Measurements from ENCODE around the gene SLC22A7. TPM values are rescaled to one million over a fixed set of nuclear protein-coding genes. Genes with fewer than 3 reads are reported as not detected.

Gene SLC22A7
- total RNA-seq, 4 donors from 2014 or later = not detected

DNA sequence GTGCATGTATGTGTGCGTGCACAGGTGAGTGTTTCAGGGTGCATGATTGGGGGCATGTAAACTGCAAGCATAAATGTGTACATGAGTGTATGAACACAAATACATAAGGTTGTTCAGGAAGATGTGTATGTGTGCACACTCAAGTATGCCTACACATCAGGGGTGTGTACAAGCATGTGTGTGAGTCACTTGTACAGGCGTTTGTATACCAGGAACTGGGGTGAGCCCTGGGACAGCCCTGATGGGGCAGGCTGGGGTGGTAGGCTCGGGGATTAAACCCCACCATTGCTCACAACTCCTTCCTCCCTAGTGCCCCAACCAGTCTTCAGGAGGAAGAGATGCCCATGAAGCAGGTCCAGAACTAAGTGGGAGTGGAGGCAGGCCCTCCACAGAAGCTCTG lies 6.3 kb downstream of the SLC22A7 start:
- TF ChIP-seq POLR2AphosphoS5 (IDR thresholded peaks at IDR 0.05) (no peak), EP300 (IDR thresholded peaks at IDR 0.05; ENCODE audit: low read depth) (no peak), POLR2A (IDR thresholded peaks at IDR 0.05) (no peak)
- TF ChIP-seq, protein P1, sequence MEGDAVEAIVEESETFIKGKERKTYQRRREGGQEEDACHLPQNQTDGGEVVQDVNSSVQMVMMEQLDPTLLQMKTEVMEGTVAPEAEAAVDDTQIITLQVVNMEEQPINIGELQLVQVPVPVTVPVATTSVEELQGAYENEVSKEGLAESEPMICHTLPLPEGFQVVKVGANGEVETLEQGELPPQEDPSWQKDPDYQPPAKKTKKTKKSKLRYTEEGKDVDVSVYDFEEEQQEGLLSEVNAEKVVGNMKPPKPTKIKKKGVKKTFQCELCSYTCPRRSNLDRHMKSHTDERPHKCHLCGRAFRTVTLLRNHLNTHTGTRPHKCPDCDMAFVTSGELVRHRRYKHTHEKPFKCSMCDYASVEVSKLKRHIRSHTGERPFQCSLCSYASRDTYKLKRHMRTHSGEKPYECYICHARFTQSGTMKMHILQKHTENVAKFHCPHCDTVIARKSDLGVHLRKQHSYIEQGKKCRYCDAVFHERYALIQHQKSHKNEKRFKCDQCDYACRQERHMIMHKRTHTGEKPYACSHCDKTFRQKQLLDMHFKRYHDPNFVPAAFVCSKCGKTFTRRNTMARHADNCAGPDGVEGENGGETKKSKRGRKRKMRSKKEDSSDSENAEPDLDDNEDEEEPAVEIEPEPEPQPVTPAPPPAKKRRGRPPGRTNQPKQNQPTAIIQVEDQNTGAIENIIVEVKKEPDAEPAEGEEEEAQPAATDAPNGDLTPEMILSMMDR (IDR thresholded peaks at IDR 0.05) = no peak
- 76% methylated on average over 3 of the region's 3 CpGs; no CpG with 5 or more reads in 1 of the 2 donors for WGBS, 2 donors (ENCODE audit: low coverage in 1 of 2)
- peaks cover 0 to 12% (median 0%) of the 10 kb centered on the region in 4 donors for H3K4me1 ChIP-seq
- H3K36me3 ChIP-seq = no peaks in the 10 kb centered on the region
- peaks cover 13% of the 10 kb centered on the region for H3K27me3 ChIP-seq
- H3K9me3 ChIP-seq = no peaks in the 10 kb centered on the region
- in situ Hi-C loops (cut with MboI; ENCODE audit: low pct_ligation_motif_present in 1 of 4, low pct_unique_long_range_greater_than_20kb in 1 of 4, low sequenced_read_pairs in 3 of 4) (no loop called here), intact Hi-C loops (cut with DNase I; ENCODE audit: low total_unique reads) (no loop called here)
- no peak overlapping the region for H3K27ac ChIP-seq
- H3K4me3 ChIP-seq = no peak overlapping the region
- no peak for DNase-seq

DNA sequence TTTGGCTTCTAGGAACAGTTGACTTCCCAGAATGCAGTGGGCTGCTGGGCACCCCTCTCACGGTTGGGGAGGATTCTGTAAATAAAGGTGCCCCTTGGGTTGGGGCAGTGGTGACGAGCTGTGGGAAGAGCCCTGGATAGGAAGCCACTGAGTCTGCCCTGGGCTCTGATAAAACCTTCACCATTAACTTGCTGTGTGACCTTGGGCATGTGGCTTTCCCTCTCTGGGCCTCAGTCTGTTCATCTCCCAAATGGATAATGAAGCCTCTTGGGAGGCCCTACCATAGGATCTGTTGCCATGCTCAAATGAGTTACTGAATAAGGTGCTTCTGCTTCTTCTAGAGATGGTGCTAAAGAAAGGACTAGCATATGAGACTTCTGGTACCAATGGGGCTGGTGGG lies 6.8 kb downstream of the SLC22A7 start:
- no peak overlapping the region for H3K27ac ChIP-seq
- intact Hi-C loops (cut with DNase I; ENCODE audit: low total_unique reads) (no loop called here), in situ Hi-C loops (cut with MboI; ENCODE audit: low pct_ligation_motif_present in 1 of 4, low pct_unique_long_range_greater_than_20kb in 1 of 4, low sequenced_read_pairs in 3 of 4) (no loop called here)
- no peak for TF ChIP-seq POLR2A (IDR thresholded peaks at IDR 0.05)
- TF ChIP-seq EP300 (IDR thresholded peaks at IDR 0.05; ENCODE audit: low read depth) = no peak
- no peak for TF ChIP-seq POLR2AphosphoS5 (IDR thresholded peaks at IDR 0.05)
- TF ChIP-seq, protein P1 (IDR thresholded peaks at IDR 0.05) = no peak
- 95% methylated on average over 2 of the region's 2 CpGs; no CpG with 5 or more reads in 1 of the 2 donors for WGBS, 2 donors (ENCODE audit: low coverage in 1 of 2)
- H3K4me3 ChIP-seq = no peak overlapping the region
- no peaks in the 10 kb centered on the region for H3K9me3 ChIP-seq
- peaks cover 12% of the 10 kb centered on the region for H3K27me3 ChIP-seq
- no peak for DNase-seq
- no peaks in the 10 kb centered on the region for H3K36me3 ChIP-seq
- H3K4me1 ChIP-seq = peaks cover 0 to 12% (median 0%) of the 10 kb centered on the region in 4 donors

DNA sequence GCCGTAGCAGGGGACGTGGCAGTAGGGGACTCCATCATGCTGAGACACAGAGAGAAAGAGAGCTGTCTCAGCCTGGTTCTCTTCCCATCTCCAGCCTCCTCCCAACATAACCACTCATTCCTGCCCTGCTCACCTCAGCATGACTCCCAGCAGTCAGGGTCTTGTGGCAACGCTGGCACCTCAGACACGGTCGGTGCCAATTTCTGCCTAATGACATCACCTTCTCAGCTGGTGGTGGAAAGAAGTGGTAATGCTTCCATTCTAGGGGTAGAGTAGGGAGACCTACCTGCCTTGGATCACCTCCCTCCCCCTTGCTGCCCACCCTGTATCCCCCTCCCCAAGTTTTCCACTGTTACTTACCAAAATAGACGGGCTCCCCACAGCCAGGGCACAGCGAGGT lies 8.0 kb downstream of the SLC22A7 start:
- no peak overlapping the region for H3K4me3 ChIP-seq
- H3K27ac ChIP-seq = no peak overlapping the region
- 96 to 100% methylated on average over 3 to 7 of the region's 7 CpGs for WGBS, 2 donors (ENCODE audit: low coverage in 1 of 2)
- H3K4me1 ChIP-seq = peaks cover 0 to 12% (median 0%) of the 10 kb centered on the region in 4 donors
- no peak for TF ChIP-seq EP300 (IDR thresholded peaks at IDR 0.05; ENCODE audit: low read depth)
- TF ChIP-seq, protein P1 (IDR thresholded peaks at IDR 0.05) = no peak
- TF ChIP-seq POLR2A (IDR thresholded peaks at IDR 0.05) = no peak
- TF ChIP-seq POLR2AphosphoS5 (IDR thresholded peaks at IDR 0.05) = no peak
- in situ Hi-C loops (cut with MboI; ENCODE audit: low pct_ligation_motif_present in 1 of 4, low pct_unique_long_range_greater_than_20kb in 1 of 4, low sequenced_read_pairs in 3 of 4) = no loop called here
- no peaks in the 10 kb centered on the region for H3K36me3 ChIP-seq
- no peak for DNase-seq
- peaks cover 12% of the 10 kb centered on the region for H3K27me3 ChIP-seq
- H3K9me3 ChIP-seq = no peaks in the 10 kb centered on the region
- intact Hi-C loops (cut with DNase I; ENCODE audit: low total_unique reads) = no loop called here

DNA sequence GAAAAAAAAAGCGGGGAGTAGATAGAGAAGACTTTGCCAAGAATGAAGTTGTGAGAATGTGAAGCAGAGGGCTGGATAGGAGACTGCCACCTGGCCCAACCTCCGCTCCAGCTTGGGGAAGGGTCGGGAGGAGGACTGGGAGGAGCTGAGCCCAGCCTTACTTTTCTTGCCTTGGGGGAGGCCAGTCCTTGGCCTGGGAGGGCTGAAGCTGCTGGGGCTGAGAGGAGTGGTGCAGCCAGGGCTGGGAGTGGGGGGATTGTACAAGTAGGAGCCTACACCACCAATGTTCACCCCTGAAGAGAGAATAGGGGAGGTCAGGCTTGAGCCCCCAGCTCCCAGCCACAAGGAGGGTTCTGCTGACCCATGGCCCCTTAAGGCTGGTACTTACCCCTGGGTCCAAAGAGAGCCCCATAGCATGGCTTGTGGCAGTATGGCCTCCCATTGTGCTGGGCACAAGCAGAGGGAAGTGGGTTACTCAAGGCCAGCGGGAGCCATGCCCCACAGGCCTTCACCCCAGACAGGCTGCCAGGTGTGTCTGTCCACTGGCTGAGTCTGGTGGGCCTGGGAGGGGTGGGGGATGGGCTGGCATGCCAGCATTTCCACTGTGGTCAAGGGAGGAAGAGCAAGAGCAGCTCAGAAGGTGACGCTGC lies 9.5 kb downstream of the SLC22A7 start:
- Histone ChIP-seq H3K36me3 (no peaks in the 10 kb centered on the region), H3K4me1 (peaks cover 0 to 12% (median 0%) of the 10 kb centered on the region in 4 donors), H3K27ac (no peak overlapping the region), H3K4me3 (no peak overlapping the region), H3K9me3 (no peaks in the 10 kb centered on the region), H3K27me3 (peaks cover 12% of the 10 kb centered on the region)
- DNase-seq = no peak
- intact Hi-C loops (cut with DNase I; ENCODE audit: low total_unique reads) = no loop called here
- in situ Hi-C loops (cut with MboI; ENCODE audit: low pct_ligation_motif_present in 1 of 4, low pct_unique_long_range_greater_than_20kb in 1 of 4, low sequenced_read_pairs in 3 of 4) = no loop called here
- WGBS, 2 donors (ENCODE audit: low coverage in 1 of 2) = 83% methylated on average over 4 of the region's 5 CpGs; no CpG with 5 or more reads in 1 of the 2 donors
- TF ChIP-seq EP300 (IDR thresholded peaks at IDR 0.05; ENCODE audit: low read depth) = no peak
- TF ChIP-seq, protein P1 (IDR thresholded peaks at IDR 0.05) = no peak
- no peak for TF ChIP-seq POLR2AphosphoS5 (IDR thresholded peaks at IDR 0.05)
- no peak for TF ChIP-seq POLR2A (IDR thresholded peaks at IDR 0.05)
